HepG2 (cell line): ENCODE results near the gene LRIG3.

ENCODE experiments used
- BRCA1 ChIP-seq: sonication (generic); formaldehyde crosslinking; IDR thresholded peaks from 2 replicates; pipeline ENCODE4 v1.4.0; 2020; ENCODE audit warnings: missing genetic modification reagents
- CEBPB ChIP-seq: IDR thresholded peaks from 2 replicates; pipeline ENCODE4 v1.6.1; 2011; ENCODE audit warnings: low read depth, low read length, improper control_type of control experiment, borderline replicate concordance
- ESRRA ChIP-seq: sonication (generic); formaldehyde crosslinking; IDR thresholded peaks from 2 replicates; pipeline ENCODE4 v1.5.1; 2020; ENCODE audit warnings: mild to moderate bottlenecking, low read depth, missing genetic modification reagents
- EZH2 ChIP-seq: conservative IDR thresholded peaks from 2 replicates; pipeline ENCODE4 v1.6.1; 2012; ENCODE audit warnings: mild to moderate bottlenecking, low read depth, low read length, moderate library complexity
- HMG20B ChIP-seq: conservative IDR thresholded peaks from 2 replicates; pipeline ENCODE4 v1.6.1; 2016; ENCODE audit warnings: missing genetic modification reagents, missing compliant biosample characterization
- NFE2 ChIP-seq: sonication (generic); formaldehyde crosslinking; IDR thresholded peaks from 2 replicates; pipeline ENCODE4 v1.4.0; 2020; ENCODE audit warnings: missing genetic modification reagents
- PHF20 ChIP-seq: sonication (generic); formaldehyde crosslinking; IDR thresholded peaks from 2 replicates; pipeline ENCODE4 v1.5.0; 2020; ENCODE audit warnings: mild to moderate bottlenecking, missing genetic modification reagents
- USF2 ChIP-seq, 2 experiments: sonication (generic) in 1 of 2; formaldehyde crosslinking in 1 of 2; IDR thresholded peaks; 2 replicates each; pipeline versions ENCODE4 v1.5.1 to v1.6.1; 2011 to 2020; ENCODE audit warnings: borderline replicate concordance in 1 of 2, low read depth in 1 of 2, low read length in 1 of 2, mild to moderate bottlenecking in 1 of 2, missing genetic modification reagents in 1 of 2, moderate library complexity in 1 of 2
- ZC3H4 ChIP-seq: sonication (generic); formaldehyde crosslinking; IDR thresholded peaks from 2 replicates; pipeline ENCODE4 v1.4.0; 2020; ENCODE audit warnings: missing genetic modification reagents, borderline replicate concordance
- ZNF326 ChIP-seq: sonication (generic); formaldehyde crosslinking; IDR thresholded peaks from 2 replicates; pipeline ENCODE4 v1.4.0; 2020; ENCODE audit warnings: missing genetic modification reagents, borderline replicate concordance
- ZNF773 ChIP-seq: sonication (generic); formaldehyde crosslinking; IDR thresholded peaks from 2 replicates; pipeline ENCODE4 v1.4.0; 2020; ENCODE audit warnings: missing genetic modification reagents, borderline replicate concordance
- ZSCAN30 ChIP-seq: sonication (generic); formaldehyde crosslinking; IDR thresholded peaks from 2 replicates; pipeline ENCODE4 v1.5.0; 2020; ENCODE audit warnings: mild to moderate bottlenecking, missing genetic modification reagents
- TF ChIP-seq, protein P1 (sequence below): IDR thresholded peaks from 2 replicates; pipeline ENCODE4 v1.6.1; 2012; ENCODE audit warnings: inconsistent platforms
- TF ChIP-seq, protein P2 (sequence below): sonication (generic); formaldehyde crosslinking; IDR thresholded peaks from 2 replicates; pipeline ENCODE4 v1.5.0; 2020; ENCODE audit warnings: mild to moderate bottlenecking, missing genetic modification reagents, moderate library complexity

GRCh38 chr12:58877243-58877743, 43.0 kb downstream of the LRIG3 start:
- no peak for TF ChIP-seq CEBPB
- no peak for TF ChIP-seq PHF20 (CRISPR knock-in tag)
- no peak for TF ChIP-seq EZH2
- TF ChIP-seq USF2 (IDR thresholded peaks at IDR 0.05; ENCODE audit: low read depth, low read length) = no peak
- TF ChIP-seq USF2 (CRISPR knock-in tag; IDR thresholded peaks at IDR 0.05; ENCODE audit: borderline replicate concordance) = no peak
- TF ChIP-seq, protein P1, sequence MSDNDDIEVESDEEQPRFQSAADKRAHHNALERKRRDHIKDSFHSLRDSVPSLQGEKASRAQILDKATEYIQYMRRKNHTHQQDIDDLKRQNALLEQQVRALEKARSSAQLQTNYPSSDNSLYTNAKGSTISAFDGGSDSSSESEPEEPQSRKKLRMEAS = no peak
- TF ChIP-seq NFE2 = no peak
- TF ChIP-seq BRCA1 (CRISPR knock-in tag) = no peak
- no peak for TF ChIP-seq ZSCAN30 (CRISPR knock-in tag)
- TF ChIP-seq ZNF773 = no peak
- TF ChIP-seq HMG20B (CRISPR knock-in tag) = no peak
- no peak for TF ChIP-seq ZNF326
- no peak for TF ChIP-seq ESRRA
- TF ChIP-seq, protein P2, sequence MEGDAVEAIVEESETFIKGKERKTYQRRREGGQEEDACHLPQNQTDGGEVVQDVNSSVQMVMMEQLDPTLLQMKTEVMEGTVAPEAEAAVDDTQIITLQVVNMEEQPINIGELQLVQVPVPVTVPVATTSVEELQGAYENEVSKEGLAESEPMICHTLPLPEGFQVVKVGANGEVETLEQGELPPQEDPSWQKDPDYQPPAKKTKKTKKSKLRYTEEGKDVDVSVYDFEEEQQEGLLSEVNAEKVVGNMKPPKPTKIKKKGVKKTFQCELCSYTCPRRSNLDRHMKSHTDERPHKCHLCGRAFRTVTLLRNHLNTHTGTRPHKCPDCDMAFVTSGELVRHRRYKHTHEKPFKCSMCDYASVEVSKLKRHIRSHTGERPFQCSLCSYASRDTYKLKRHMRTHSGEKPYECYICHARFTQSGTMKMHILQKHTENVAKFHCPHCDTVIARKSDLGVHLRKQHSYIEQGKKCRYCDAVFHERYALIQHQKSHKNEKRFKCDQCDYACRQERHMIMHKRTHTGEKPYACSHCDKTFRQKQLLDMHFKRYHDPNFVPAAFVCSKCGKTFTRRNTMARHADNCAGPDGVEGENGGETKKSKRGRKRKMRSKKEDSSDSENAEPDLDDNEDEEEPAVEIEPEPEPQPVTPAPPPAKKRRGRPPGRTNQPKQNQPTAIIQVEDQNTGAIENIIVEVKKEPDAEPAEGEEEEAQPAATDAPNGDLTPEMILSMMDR (CRISPR knock-in tag) = no peak
- TF ChIP-seq ZC3H4 = no peak
